Kidney (tissue), 14 donors: ENCODE results near the gene MTA2. TPM values are rescaled to one million over a fixed set of nuclear protein-coding genes. Genes with fewer than 3 reads are reported as not detected.

Source experiments
- DNase-seq, 5 donors: peaks; one replicate each; pipeline ENCODE4 v3.0.0-alpha.2; 2013 to 2020
- FAIRE-seq: peaks from 2 replicates; lab custom pipeline; 2012; peaks lifted over from hg19 to GRCh38; lab: Jason Lieb, UNC
- H3K27ac ChIP-seq, 2 donors: one replicate each; pipeline ENCODE4 v1.7.0; 2013; ENCODE audit warnings: low read depth in 2 of 2, low read length in 2 of 2, inconsistent platforms in 1 of 2
- H3K27me3 ChIP-seq: one replicate; pipeline ENCODE4 v1.7.1; 2013; ENCODE audit warnings: low read length, inconsistent platforms; ENCODE audit not compliant: control insufficient read depth, insufficient read depth
- H3K36me3 ChIP-seq, 3 donors: one replicate each; pipeline versions ENCODE4 v1.7.0 to v1.7.1; 2013; ENCODE audit warnings: low read length in 3 of 3, control low read depth in 1 of 3, inconsistent platforms in 1 of 3; ENCODE audit not compliant: insufficient read depth in 3 of 3, control insufficient read depth in 2 of 3
- H3K4me1 ChIP-seq, 3 donors: one replicate each; pipeline versions ENCODE4 v1.7.0 to v1.7.1; 2013; ENCODE audit warnings: low read length in 3 of 3, inconsistent platforms in 1 of 3, low read depth in 1 of 3; ENCODE audit not compliant: control insufficient read depth in 2 of 3, insufficient read depth in 2 of 3
- H3K4me3 ChIP-seq, 3 donors: one replicate each; pipeline versions ENCODE4 v1.7.0 to v1.8.1; 2013; ENCODE audit warnings: low read length in 3 of 3, control low read depth in 1 of 3, inconsistent platforms in 1 of 3
- H3K9ac ChIP-seq, 3 donors: one replicate each; pipeline versions ENCODE4 v1.7.0 to v1.7.1; 2013; ENCODE audit warnings: low read length in 3 of 3, control low read depth in 1 of 3, inconsistent platforms in 1 of 3
- H3K9me3 ChIP-seq, 3 donors: one replicate each; pipeline versions ENCODE4 v1.7.0 to v1.7.1; 2013; ENCODE audit warnings: low read length in 3 of 3, control low read depth in 1 of 3, inconsistent platforms in 1 of 3; ENCODE audit not compliant: control insufficient read depth in 2 of 3, insufficient read depth in 1 of 3
- intact Hi-C: fragments of 100-400 bp; cut with DNase I; formaldehyde crosslinking; loops from one replicate; pipeline ENCODE4 v1.11.1; 2022
- polyA plus RNA-seq: library from polyadenylated mRNA; stranded (reverse); fragments of 350-450 nt; fragmentation: Illumina TruSeq; extraction: RNeasy Lipid Tissue Mini Kit (QIAGEN cat#74804); gene quantifications from one replicate; pipeline ENCODE4 v1.2.3, GENCODE V29; 2014; ENCODE audit warnings: low read depth, low replicate concordance; ENCODE audit not compliant: insufficient read depth
- total RNA-seq: library from RNA; stranded (reverse); fragmentation: NEBNext Ultra II Directional; extraction: Animal tissue kit (Norgen Biotek cat#: 25700); gene quantifications from one replicate; pipeline ENCODE4 v1.2.1, GENCODE V29; 2021
- TF ChIP-seq, protein P1 (sequence below): IDR thresholded peaks from 3 replicates; pipeline ENCODE4 v1.5.1; 2012; ENCODE audit warnings: mild to moderate bottlenecking, moderate library complexity, borderline replicate concordance; ENCODE audit not compliant: insufficient read depth; ENCODE audit errors: extremely low read depth
- donor health status: control.
- donor health status: control.
- donor health status: control.
- donor health status: control.
- donor health status: control.
- donor health status: DM: yes; HTN: yes; CAD: no.
- donor health status: Normal renal cell carcinoma (clear cell type).

MTA2 gene
- total and polyA plus RNA-seq, 2 donors from 2014 or later = 34.4 to 71.8 TPM

DNA sequence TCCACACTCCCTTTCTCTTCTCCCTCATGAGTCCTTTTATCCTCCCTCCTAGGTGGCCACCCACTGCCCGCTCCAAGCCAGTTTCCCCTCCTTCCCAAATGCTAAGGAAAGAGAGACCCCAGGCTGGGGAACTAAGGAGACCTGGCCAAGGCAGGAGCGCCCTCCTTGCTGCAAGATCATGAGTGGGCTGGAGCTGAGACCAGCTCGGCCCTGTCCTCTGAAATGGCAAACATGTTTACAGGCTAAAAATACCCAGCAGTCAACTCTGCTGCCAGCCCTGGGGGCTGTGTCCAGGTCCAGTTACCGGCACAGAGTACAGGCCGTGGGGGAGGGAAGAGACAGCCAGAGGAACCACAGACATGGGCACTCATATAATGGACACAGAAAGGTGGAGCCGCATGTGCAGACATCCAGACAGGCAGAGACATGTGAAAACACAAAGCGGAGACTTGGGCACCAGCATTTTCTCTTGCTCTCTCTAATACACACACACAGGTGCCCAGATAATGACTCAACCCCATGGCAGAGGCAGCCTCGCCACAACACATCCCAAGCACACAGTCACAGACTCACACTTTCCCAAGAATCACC lies 53.9 kb downstream of the MTA2 start:
- TF ChIP-seq, protein P1, sequence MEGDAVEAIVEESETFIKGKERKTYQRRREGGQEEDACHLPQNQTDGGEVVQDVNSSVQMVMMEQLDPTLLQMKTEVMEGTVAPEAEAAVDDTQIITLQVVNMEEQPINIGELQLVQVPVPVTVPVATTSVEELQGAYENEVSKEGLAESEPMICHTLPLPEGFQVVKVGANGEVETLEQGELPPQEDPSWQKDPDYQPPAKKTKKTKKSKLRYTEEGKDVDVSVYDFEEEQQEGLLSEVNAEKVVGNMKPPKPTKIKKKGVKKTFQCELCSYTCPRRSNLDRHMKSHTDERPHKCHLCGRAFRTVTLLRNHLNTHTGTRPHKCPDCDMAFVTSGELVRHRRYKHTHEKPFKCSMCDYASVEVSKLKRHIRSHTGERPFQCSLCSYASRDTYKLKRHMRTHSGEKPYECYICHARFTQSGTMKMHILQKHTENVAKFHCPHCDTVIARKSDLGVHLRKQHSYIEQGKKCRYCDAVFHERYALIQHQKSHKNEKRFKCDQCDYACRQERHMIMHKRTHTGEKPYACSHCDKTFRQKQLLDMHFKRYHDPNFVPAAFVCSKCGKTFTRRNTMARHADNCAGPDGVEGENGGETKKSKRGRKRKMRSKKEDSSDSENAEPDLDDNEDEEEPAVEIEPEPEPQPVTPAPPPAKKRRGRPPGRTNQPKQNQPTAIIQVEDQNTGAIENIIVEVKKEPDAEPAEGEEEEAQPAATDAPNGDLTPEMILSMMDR = no peak
- Histone ChIP-seq H3K36me3 (no peaks in the 10 kb centered on the region), H3K4me1 (peaks cover 2 to 37% (median 25%) of the 10 kb centered on the region in 3 donors), H3K9ac (peak overlapping the region in 1 of 3 donors; percentile 86), H3K27me3 (no peaks in the 10 kb centered on the region), H3K4me3 (peak overlapping the region in 2 of 3 donors; percentile 1 to 90), H3K27ac (peak overlapping the region; percentile 81 to 97), H3K9me3 (no peaks in the 10 kb centered on the region)
- FAIRE-seq = no peak
- DNase-seq = peak in 4 of 5 donors; percentile 66 to 84 (median 75)
- intact Hi-C loops = loop anchor here (10.0 kb wide), 1 partner anchor 123 kb away; no protein-coding TSS in a partner anchor

DNA sequence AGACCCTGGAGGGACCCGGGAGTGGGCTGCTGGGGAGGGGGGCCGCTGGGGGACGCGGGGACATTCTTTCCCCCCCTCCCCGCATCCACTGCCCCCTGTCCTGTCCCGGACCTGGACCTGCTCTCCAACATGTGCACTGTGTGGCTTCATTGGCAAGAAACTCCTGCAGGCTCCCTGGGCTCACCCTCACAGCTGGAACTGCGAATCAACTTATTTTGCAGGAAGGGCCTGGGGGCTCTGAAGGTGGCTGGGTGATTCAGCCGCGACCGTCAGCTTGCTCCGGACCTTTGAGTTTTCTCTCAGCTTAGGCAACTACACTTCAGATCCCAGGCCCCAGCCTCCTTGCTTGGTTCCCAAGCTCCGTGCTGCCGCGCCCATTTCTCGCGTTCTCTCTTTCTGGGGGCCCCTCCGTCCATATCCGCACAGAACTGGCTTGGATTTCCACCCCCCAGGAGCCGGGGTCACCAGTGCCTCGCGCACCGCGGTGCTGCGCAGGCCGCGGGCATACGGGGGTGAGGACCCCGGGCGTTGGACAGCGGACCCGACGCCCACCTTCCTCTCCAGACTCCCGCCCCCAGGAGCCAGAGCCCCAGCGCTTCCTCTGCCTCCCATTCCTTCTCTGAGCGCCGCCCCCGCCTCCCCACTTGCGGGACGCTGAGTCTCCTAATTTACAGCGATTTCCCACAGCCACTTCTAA lies 54.6 kb downstream of the MTA2 start:
- Histone ChIP-seq H3K27me3 (no peaks in the 10 kb centered on the region), H3K4me1 (peaks cover 0 to 37% (median 22%) of the 10 kb centered on the region in 3 donors), H3K36me3 (no peaks in the 10 kb centered on the region), H3K9me3 (no peaks in the 10 kb centered on the region), H3K4me3 (peak overlapping the region; percentile 12 to 90 (median 66)), H3K27ac (peak overlapping the region; percentile 81 to 97), H3K9ac (peak overlapping the region in 2 of 3 donors; percentile 57 to 86)
- FAIRE-seq (no peak), DNase-seq (peak in 4 of 5 donors; percentile 67 to 84 (median 75))
- TF ChIP-seq, protein P1 = no peak
- intact Hi-C loops = loop anchor here (10.0 kb wide), 1 partner anchor 122 kb away; no protein-coding TSS in a partner anchor

DNA sequence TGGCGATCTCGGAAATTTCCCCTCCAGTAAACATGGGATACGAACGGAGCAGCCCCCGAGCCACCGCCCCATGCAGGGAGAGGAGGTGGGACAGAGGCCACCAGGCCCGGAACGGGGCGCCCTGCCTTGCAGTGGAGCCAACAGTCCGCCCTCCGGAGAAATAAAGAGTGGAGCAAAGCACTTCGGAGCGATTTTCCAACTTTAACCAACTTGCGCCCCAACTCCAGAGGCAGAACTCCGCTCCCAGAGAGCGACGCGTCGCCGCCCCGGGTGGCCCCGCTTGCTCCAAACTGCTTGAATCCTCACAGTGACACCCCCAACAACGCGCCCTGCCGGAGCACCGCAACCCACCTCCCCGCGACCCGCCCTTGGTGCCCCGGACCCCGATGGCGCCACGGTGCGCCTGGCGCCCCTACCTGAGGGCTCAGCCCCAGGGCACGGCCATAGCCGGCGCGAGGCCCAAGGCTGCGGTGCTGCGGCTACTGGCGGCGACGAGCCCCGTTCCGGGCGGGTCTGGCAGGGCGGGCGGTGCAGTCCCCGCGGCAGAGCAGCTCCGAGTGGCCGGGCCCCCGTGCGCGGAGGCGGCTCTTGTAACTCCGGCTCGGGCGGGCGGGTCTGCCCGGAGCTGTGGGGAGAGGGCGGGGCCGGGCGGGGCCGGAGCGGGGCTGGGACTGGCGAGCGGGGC lies 55.3 kb downstream of the MTA2 start, which contains the start of gene AHNAK:
Gene AHNAK, minus strand, starts transcription at position 563 of the 685 bp plus-strand sequence. CDS start 10,708 bp downstream, outside the sequence.
- DNase-seq (peak; percentile 59 to 96 (median 89)), FAIRE-seq (no peak)
- H3K27me3 ChIP-seq = no peaks in the 10 kb centered on the region
- H3K36me3 ChIP-seq = no peaks in the 10 kb centered on the region
- peak within 1 kb of the TSS; percentile 97 to 99 for H3K27ac ChIP-seq
- TF ChIP-seq, protein P1 = no peak
- intact Hi-C loops = loop anchor here (10.0 kb wide), 1 partner anchor 122 kb away; no protein-coding TSS in a partner anchor
- peak within 1 kb of the TSS; percentile 65 to 97 (median 90) for H3K9ac ChIP-seq
- H3K4me3 ChIP-seq = peak within 1 kb of the TSS; percentile 85 to 90 (median 90)
- no peaks in the 10 kb centered on the region for H3K9me3 ChIP-seq
- H3K4me1 ChIP-seq = peaks cover 0 to 35% (median 23%) of the 10 kb centered on the region in 3 donors
